DOHH2 (cell line): Measurements from ENCODE around the gene RABIF.

Source experiments
- CTCF ChIP-seq: fragments of 200-600 bp; sonication (generic); IDR thresholded peaks from one replicate; pipeline ENCODE4 v1.5.1; 2014; ENCODE audit warnings: antibody characterized with exemption, mild to moderate bottlenecking, low read depth, low read length; ENCODE audit not compliant: poor library complexity, severe bottlenecking
- EZH2phosphoT487 ChIP-seq: fragments of 200-600 bp; sonication (generic); IDR thresholded peaks from 2 replicates; pipeline ENCODE4 v1.6.1; 2017; ENCODE audit warnings: borderline replicate concordance, mild to moderate bottlenecking, antibody characterized with exemption, low read length, moderate library complexity, mixed read lengths

GRCh38 chr1:202844935-202845334, 44.0 kb downstream of the RABIF start:
- TF ChIP-seq CTCF (no peak), EZH2phosphoT487 (no peak)
